Stimulated activated CD4-positive, alpha-beta T cell treated with anti-CD3 and anti-CD28 coated beads, Interleukin-1b, Interleukin-23, amount 100 ng/mL, for 48 hours (primary cell): ENCODE measurements around the gene NCF4.

ENCODE experiments used
- DNase-seq: peaks from one replicate; pipeline ENCODE4 v3.0.0-alpha.2; 2020

The NCF4 gene

DNA sequence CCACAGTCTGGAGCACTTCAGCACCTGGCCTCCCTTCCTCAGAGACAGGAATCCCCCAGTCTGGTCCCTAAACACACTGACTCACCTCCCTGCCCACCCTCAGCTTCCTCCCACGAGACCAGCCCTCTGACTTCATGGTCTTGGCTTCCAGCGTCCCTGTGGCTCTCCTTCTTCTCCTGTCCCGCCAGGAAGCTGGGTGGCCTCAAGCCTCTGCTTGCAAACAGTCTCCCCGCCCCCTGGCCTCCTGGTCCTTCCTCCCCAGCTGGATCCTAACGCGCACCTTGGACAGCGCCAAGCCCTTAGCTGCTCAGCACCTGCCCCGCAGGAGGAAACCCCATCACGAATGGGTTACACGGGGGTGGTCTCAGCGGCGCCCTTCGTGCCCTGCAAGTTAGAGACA is 4.5 kb downstream of the NCF4 start:
- no peak for DNase-seq

DNA sequence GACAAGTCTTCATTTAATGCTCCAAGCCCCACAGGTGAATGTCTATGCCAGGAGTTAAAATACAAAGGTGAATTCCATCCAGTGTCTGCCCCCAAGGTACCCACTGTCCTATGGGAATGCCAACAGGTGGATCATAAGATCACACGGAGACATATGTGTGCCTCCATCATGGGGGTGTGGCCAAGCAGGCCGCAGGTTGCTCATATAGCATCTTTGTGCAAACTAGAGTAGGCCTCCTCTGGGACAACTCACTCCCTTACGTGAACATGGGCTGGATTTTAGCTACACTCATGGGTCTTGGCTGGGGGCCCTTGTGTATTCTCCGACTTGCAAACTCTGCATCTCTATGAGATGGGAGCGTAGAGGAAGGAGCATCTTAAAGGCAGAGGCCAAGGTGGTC is 6.9 kb downstream of the NCF4 start:
- no peak for DNase-seq

DNA sequence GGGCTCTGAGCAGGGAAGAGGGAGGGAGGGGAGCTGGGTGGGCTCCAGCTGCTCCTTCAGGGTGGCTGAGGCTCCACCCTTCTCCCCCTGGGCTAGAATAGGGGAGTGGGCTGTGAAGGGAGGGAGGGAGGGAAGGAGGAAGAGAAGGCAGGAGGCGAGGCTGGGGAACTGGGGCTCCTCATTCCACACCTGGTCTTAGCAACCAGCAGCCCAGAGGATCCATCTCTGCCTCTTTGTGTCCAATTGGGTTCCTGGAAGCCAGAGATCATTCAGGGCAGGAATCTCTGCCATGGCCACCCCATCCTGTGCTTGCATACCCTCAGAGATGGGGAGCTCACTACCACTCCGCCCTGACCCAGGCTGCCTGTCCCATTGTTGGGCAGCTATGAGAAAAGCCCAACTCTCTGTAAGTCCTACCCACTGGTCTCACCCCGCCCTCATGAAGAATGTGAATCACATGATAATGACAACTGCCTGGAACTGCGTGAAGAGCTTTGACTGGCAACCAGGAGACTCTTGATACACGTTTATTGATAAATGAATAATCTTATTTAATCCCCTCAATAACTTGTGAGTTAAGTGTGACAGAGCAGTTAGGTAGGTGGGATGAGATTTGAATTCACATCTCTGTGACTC is 7.9 kb downstream of the NCF4 start:
- no peak for DNase-seq

DNA sequence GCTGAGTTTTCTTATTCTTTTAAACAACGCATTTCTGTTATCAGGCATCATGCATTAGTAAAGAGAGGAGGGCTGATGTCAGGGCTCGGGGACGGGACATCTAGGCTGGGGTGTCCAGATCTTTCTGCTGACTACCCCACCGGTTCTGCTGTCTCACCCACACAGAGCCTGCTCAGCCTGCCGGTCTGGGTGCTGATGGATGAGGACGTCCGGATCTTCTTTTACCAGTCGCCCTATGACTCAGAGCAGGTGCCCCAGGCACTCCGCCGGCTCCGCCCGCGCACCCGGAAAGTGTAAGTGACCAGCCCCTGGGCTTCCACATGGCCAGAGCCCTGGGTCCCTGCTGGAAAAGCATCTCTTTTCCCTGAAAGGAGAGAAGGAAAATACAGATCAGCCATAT is 9.4 kb downstream of the NCF4 start:
- DNase-seq = no peak

DNA sequence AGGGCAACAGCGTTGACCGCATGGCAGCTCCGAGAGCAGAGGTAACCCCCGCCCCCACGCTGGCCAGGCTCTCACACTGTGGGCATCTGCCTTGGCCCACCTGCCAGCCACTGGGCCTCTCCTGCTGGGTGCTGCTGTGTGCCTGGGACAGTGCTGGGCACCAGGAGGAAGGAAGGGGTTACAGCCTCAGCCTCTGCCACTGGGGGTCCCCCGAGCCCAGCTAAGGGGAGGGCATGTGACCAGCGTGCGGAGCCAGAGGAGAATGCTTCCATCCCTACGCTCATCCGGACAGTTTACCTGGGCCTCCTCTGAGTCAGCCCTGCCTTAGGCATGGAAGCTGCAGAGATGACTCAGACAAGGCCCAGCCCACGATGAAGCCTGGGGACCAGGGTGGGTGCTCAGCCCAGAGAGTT is 10.9 kb downstream of the NCF4 start:
- no peak for DNase-seq

DNA sequence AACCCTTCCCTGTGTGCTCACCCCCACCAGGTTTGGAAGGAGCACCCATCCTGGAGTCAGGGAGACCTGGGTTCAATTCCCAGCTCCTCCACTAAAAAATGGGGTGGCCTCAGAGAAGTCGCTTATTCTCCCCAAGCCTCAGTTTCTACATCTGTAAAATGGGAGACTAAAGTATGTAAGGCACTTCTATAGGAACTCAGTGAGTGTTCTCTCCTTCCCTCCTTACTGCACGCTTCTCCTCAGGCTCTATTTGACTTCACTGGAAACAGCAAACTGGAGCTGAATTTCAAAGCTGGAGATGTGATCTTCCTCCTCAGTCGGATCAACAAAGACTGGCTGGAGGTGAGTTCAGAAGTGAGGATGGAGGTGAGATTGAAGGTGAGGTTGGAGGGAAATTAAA is 11.3 kb downstream of the NCF4 start:
- DNase-seq = no peak

DNA sequence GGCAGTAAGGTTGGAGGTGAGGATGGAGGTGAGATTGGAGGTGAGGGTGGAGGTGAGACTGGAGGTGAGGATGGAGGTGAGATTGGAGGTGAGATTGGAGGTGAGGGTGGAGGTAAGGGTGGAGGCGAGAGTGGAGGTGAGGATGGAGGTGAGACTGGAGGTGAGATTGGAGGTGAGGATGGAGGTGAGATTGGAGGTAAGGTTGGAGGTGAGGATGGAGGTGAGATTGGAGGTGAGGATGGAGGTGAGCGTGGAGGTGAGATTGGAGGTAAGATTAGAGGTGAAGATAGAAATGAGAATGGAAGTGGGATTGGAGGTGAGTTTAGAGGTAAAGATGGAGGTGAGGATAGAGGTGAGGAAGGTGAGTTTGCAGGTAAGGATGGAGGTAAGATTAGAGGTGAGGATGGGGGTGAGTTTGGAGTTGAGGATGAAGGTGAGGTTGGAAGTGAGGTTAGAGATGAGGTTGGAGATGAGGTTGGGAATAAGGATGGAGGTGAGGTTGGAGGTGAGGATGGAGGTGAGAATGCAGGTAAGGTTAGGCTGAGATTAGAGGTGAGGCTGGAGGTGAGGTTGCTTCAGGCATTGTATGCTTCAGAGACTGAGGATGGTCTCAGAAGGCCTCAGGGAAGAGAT is 12.2 kb downstream of the NCF4 start:
- DNase-seq = no peak

DNA sequence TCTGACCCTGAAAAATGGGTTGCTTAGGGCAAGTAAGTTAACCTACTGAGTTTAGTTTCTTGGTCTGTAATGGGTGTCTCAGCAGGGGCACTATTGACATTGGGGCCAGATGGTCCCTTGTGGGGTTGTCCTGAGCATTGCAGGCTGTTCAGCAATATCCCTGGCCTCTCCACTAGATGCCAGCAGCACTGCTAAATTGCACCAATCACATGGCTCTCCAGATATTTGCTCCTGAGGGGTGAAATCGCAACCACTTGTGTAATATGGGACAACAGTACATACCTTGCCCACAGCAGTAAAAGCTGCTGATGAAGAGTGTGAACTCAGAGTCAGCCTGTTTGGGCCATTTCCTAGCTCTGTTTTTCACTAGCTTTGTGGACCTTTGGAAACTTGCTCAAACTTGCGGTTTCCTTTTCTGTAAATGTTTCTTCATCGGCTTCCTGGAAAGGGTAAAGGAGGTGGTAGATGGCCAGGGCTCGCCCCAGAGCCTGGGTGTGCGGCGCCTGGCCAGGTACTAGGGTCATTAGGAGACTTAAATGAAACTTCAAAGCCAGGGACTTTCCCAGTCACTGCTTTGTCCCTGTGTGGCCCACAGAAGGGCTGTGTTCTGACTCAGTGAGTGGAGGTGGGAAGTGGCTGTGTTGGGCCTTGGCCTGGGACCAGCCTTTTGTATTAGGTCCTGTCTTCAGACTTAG is 13.0 kb downstream of the NCF4 start:
- DNase-seq = peak; percentile 33

DNA sequence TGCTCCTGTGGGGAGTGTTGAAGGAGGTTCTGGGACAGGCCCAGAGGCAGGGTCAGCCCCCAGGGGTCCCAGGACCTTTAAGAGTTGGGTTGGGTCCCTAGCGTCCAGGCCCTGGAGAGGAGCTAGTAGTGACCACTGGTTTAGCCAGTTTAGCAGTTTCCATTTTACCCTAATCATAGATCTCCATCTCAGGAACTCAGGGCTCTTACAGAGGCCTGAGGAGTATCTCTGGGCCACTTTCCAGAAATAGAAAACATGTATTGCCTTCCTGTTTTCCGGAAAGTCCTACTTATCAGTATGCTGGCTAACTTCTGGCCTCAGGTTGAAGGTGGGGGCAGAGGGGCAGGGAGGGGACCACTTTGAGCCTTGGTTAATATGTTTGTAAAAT is 13.5 kb downstream of the NCF4 start:
- DNase-seq = no peak

DNA sequence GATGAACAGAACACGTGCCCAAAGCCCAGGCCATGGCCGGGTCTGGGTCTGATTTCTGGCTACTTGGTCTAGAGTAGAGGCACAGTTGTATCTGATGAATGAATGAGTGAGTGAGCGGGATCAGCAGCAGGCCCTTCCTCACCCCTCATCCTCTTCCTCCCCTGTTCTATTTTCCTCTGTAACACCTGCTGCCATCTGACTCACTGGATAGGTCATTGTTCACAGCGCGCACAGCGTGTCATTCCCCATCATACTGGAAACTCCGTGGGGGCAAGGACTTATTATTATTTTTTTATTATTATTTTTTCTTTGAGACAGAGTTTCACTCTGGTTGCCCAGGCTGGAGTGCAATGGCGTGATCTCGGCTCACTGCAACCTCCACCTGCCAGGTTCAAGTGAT is 13.9 kb downstream of the NCF4 start:
- DNase-seq = no peak

DNA sequence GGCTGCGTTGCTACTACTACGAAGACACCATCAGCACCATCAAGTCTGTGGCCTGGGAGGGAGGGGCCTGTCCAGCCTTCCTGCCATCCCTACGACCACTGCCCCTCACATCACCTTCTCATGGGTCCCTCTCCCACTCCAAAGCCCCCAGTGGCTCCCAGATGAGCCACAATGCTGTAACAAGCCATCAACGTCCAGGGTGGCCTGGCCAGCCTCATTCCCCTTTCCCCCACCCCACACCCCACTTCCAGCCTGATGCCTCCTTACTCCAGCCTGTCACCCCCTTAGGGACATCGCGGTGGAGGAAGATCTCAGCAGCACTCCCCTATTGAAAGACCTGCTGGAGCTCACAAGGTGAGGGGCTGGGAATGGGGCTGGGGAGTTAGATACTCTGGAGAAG is 14.9 kb downstream of the NCF4 start:
- no peak for DNase-seq

DNA sequence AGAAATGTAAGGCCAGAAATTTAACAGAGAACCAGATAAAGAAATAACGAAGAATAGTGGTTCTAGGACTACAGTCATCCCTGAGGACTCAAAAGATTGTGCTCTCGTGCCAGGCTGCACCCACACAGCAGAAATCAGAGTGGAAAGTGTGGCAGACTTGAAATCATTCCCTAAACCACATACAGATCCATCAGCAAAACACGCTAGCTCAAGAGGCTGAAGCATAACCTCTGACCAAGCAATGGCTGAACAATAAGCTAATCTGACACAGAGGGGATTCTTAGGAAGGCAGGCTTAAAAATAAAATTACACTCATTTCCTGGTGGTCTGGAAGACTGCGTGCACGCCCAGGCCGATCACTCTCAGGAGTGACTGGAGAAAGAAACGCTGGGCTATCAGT is 19.0 kb downstream of the NCF4 start:
- no peak for DNase-seq

DNA sequence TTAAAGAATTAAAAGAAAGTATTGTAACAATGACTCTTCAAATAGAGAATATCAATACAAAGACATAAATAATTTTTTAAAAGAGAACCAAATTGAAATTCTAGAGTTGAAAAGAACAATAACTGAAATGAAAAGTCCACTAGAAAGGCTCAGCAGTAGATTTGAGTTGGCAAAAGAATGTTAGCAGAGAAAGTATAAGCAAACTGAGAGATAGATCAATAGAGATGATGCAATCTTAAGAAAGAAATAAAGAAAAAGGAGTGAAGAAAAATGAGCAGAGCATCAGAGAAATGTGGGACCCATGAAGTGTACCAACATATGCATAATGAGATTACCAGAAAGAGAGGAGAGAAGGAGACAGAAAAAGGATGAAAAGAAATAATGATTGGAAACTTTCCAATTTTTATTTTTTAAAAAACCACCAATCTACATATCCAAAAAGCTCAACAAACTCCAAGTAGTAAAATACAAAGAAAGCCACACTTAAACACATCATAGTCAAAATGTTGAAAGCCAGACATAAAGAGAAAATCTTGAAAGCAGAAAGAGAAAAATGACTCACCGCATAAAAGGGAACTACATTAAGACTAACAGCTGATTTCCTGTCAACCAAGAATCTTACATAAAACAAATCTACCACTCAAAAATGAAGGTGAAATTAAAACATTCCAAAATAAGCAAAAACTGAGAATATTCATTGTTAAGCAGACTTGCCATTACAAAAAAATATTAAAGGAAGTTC is 20.9 kb downstream of the NCF4 start:
- no peak for DNase-seq

DNA sequence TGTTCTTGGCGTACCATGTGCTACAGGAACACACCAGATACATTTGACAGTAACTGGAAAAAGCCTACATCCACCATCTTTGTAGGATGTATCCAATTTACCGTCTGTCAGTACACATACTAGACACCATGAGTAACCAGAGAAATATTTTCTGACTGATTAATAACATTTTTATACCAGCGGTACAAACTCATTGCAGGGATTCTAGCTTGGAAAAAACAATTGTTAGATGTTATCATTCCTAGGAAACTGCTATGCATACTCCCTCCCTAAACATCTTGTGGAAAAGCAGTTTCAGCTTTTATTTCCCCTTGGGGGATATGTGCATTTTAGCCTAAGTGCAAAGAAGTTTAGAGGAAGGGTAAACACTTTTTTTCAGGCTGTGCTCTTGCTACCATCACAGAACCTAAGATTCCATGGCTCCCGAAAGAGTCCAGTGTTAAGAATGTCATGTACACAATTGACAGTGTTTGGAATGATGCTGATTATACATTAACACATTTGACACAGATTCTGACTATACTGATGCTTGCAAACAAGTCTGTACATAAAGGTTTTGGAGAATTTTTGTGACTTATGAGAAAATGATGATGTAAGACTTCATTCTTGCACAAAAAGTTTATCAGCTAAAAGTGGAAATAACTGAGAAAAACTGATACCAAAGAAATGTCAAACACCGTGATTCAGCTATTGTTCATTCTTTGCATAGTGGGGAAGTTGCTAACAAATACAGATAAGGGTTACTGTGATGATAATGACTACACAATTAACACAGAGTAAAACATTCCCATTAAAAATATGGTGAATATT is 23.7 kb downstream of the NCF4 start:
- no peak for DNase-seq

DNA sequence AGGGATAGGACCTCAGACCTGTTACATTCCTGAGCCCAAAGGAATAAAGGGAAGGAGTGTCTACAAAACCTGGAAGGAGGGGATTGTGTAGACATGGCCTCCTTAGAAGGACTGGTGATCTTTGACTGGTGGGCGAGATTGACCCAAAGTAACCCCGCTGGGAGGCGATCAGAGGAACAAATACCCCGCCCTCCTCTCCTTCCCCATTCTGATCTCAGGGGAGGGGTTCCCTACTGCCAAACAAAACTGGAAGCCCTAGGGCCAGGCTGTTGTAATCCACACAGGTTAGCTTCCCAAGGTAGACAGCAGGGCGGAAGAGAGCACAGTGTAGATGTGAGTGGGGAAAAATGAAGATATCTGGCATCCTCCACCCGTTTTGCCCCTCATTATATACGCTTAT is 24.7 kb downstream of the NCF4 start:
- no peak for DNase-seq

DNA sequence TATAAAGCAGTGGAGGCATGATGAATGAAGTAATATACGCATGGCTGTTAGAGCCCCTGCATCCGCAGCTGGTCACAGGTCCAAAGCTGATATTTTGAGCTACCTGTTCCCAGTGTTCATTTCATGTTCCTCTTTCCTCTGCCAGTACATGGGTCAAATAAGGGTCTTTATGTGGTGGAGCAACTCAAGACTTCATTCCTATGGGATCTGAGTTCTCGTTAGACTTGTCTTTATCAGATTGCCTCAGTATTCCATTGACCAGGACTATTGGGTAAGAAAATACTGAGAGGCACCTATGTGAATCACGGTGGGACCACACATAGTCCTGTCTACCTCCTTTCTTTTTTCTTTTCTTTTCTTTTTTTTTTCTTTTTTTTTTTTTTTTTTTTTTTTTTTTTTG is 25.2 kb downstream of the NCF4 start:
- DNase-seq = no peak

DNA sequence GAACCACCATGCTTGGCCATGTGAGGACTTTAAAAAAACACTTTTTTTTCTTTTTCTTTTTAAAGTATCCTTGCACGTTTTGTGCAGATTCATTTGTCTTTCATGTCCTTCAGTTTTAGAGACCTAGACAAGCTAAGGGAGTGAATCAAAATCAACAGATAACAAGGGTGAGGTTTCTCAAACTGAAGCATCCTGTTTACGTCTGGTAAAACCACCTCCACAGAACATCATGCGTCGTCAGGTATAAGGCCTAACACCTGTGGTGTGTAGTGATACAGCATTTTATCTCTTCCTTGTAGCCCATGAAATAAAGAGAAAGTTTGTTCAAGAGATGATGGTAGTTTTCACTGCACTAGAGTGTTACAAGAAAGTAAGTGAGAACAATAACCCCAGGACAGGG is 26.4 kb downstream of the NCF4 start:
- DNase-seq = no peak

DNA sequence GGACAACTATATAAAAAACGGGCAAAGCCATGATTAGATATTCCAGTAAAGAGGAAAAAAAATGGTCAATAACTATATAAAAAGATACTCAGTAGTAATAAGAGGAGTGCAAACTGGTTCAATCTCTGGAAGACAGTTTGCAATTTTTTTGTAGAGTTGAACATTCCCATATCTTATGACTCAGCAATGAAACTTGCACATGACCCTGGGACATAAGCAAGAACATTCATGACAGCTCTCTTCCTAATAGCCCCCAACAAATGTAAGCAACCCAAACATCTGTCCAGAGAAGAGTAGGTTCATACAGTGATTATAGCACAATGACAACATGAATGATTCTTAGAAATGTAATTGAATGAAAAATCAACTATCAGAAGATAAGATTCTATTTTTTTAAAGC is 30.8 kb downstream of the NCF4 start:
- DNase-seq = no peak

DNA sequence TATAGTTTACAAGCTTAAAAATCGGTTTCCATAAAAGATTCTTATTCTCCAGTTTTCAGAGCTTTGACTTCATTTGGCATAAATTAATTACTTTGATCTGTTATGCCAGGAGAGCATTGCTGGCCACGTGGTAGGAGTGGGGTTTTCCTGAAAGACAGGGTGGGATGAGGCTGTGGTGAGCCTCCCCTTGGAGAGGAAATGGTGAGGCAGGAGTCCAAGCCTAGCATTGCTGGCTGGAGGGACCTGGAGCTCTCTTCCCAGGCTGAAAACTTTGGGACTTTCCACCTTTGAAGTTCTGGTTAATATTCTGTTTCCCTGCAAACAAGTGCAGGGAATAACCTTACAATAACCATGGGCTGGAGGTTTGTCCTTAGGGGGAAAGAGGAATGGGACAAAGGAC is 31.5 kb downstream of the NCF4 start:
- no peak for DNase-seq

DNA sequence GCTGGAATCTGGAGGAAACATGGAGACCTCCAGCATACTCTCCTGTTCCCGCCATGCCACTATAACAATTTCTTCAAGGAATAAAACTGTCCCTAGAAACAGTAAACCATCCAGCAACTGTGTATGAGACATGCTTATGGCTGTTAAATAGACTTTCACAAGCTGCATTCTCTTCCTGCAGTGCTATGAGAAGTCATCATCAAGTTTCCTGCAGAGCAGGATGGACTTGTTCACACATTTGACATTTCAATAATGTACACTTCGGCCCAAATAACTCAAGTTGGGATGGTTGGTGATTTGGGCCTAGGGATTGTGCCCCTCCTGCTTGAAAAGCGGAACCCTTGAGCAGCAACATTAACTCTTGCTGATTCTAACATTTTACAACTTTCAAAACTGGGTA is 32.5 kb downstream of the NCF4 start:
- DNase-seq = no peak

DNA sequence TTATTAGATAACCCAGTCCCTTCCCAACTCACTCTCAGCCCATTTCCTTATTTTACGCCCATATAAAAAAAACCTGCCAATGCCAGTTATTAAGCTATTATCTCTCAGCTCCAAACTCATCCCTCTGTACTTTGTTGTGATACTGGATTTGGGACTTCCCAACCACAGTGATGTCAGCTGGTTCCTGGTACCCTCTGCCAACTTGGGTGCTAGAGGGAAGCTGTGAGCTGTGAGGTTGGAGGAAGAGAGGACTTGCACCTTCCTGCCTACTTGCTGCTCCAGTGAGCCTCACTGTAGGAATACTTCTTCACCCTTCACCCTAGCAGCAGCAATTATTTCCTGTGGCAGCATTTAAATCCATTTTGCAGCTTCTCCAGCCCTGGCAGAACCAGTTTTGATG is 33.5 kb downstream of the NCF4 start:
- DNase-seq = no peak

DNA sequence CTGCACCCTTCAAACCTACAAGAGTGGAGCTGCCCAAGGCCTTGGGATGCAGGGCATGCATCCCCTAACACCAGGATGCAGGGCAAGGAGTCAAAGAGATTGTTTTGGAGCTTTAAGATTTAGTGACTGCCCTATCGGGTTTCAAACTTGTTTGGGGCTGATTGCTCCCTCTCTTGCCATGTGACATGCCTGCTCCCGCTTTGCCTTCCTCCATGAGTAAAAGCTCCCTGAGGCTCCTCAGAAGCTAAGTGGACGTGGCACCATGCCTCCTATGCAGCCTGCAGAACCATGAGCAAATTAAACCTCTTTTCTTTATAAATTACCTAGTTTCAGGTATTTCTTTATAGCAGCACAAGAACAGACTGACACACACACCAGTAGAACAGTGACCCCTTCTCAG is 36.8 kb downstream of the NCF4 start:
- no peak for DNase-seq

DNA sequence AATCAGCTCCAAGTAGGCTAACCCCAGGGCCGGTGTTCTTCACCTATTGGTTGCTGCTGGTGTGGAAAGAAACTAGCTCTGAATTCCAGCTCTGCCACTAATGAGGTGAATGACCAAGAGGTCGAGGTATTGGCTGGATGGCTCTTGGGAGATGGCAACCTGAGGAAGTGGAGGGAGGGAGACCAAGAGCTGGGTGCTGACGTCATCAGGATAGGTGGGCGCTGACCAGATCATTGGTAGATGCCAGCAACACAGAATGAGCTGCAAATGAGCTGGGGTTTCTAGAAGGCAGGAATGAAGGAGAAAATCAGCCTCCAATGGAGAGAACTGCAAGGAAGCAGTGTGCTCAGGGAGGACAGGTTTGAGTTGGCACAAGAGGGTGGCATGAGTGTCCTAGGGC is 37.9 kb downstream of the NCF4 start:
- DNase-seq = no peak
